ENCODE results near the gene BRD7. TPM values are rescaled to one million over a fixed set of nuclear protein-coding genes. Genes with fewer than 3 reads are reported as not detected.

BRD7 gene
- total and polyA plus RNA-seq, 2 of the 13 experiments (the other 11 are each of a cell fraction or from before 2014, with no cell fraction given), result 82.3 to 149 TPM

- no peak for TF ChIP-seq KLF13 (CRISPR knock-in tag; IDR thresholded peaks at IDR 0.05)
- TF ChIP-seq GMEB1 (CRISPR knock-in tag; IDR thresholded peaks at IDR 0.05; ENCODE audit: borderline replicate concordance), result no peak
- TF ChIP-seq, protein P1, sequence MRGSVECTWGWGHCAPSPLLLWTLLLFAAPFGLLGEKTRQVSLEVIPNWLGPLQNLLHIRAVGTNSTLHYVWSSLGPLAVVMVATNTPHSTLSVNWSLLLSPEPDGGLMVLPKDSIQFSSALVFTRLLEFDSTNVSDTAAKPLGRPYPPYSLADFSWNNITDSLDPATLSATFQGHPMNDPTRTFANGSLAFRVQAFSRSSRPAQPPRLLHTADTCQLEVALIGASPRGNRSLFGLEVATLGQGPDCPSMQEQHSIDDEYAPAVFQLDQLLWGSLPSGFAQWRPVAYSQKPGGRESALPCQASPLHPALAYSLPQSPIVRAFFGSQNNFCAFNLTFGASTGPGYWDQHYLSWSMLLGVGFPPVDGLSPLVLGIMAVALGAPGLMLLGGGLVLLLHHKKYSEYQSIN (CRISPR knock-in tag; IDR thresholded peaks at IDR 0.05; ENCODE audit: borderline replicate concordance), result no peak
- TF ChIP-seq, protein P2, sequence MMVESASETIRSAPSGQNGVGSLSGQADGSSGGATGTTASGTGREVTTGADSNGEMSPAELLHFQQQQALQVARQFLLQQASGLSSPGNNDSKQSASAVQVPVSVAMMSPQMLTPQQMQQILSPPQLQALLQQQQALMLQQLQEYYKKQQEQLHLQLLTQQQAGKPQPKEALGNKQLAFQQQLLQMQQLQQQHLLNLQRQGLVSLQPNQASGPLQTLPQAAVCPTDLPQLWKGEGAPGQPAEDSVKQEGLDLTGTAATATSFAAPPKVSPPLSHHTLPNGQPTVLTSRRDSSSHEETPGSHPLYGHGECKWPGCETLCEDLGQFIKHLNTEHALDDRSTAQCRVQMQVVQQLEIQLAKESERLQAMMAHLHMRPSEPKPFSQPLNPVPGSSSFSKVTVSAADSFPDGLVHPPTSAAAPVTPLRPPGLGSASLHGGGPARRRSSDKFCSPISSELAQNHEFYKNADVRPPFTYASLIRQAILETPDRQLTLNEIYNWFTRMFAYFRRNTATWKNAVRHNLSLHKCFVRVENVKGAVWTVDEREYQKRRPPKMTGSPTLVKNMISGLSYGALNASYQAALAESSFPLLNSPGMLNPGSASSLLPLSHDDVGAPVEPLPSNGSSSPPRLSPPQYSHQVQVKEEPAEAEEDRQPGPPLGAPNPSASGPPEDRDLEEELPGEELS (CRISPR knock-in tag; IDR thresholded peaks at IDR 0.05), result peak; percentile 65; the same call in 1 of the 2 replicates
- no peak for TF ChIP-seq FUBP1 (CRISPR knock-in tag; IDR thresholded peaks at IDR 0.05; ENCODE audit: borderline replicate concordance)
- no peak for TF ChIP-seq LBX2 (CRISPR knock-in tag; IDR thresholded peaks at IDR 0.05; ENCODE audit: borderline replicate concordance)
- TF ChIP-seq ZNF329 (CRISPR knock-in tag; IDR thresholded peaks at IDR 0.05; ENCODE audit: low read depth), result no peak
- no peak for TF ChIP-seq MEF2D (CRISPR knock-in tag; IDR thresholded peaks at IDR 0.05)
- TF ChIP-seq, protein P3, sequence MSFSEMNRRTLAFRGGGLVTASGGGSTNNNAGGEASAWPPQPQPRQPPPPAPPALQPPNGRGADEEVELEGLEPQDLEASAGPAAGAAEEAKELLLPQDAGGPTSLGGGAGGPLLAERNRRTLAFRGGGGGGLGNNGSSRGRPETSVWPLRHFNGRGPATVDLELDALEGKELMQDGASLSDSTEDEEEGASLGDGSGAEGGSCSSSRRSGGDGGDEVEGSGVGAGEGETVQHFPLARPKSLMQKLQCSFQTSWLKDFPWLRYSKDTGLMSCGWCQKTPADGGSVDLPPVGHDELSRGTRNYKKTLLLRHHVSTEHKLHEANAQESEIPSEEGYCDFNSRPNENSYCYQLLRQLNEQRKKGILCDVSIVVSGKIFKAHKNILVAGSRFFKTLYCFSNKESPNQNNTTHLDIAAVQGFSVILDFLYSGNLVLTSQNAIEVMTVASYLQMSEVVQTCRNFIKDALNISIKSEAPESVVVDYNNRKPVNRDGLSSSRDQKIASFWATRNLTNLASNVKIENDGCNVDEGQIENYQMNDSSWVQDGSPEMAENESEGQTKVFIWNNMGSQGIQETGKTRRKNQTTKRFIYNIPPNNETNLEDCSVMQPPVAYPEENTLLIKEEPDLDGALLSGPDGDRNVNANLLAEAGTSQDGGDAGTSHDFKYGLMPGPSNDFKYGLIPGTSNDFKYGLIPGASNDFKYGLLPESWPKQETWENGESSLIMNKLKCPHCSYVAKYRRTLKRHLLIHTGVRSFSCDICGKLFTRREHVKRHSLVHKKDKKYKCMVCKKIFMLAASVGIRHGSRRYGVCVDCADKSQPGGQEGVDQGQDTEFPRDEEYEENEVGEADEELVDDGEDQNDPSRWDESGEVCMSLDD (CRISPR knock-in tag; IDR thresholded peaks at IDR 0.05; ENCODE audit: borderline replicate concordance), result no peak
- TF ChIP-seq U2AF2 (IDR thresholded peaks at IDR 0.05; ENCODE audit: low read depth, low read length), result no peak
- TF ChIP-seq ZBTB37 (CRISPR knock-in tag; IDR thresholded peaks at IDR 0.05), result no peak
- no peak; the same call in 1 of the 2 replicates for TF ChIP-seq ZSCAN21 (CRISPR knock-in tag; IDR thresholded peaks at IDR 0.05; ENCODE audit: borderline replicate concordance)
- TF ChIP-seq CENPBD1 (CRISPR knock-in tag; IDR thresholded peaks at IDR 0.05; ENCODE audit: borderline replicate concordance, low read depth), result no peak
- no peak for TF ChIP-seq ZFP36L1 (CRISPR knock-in tag; IDR thresholded peaks at IDR 0.05)
- TF ChIP-seq CCAR2 (optimal IDR thresholded peaks at IDR 0.05; ENCODE audit: low read depth, low read length), result no peak
Measured at GRCh38 chr16:50381679-50382440, 13.1 kb upstream of the BRD7 start (continued).

Data from HepG2 (cell line).